ENCODE measurements around the gene TRABD2B. TPM values are rescaled to one million over a fixed set of nuclear protein-coding genes. Genes with fewer than 3 reads are reported as not detected.

Gene TRABD2B
- total RNA-seq, 3 donors from 2014 or later = not detected

DNA sequence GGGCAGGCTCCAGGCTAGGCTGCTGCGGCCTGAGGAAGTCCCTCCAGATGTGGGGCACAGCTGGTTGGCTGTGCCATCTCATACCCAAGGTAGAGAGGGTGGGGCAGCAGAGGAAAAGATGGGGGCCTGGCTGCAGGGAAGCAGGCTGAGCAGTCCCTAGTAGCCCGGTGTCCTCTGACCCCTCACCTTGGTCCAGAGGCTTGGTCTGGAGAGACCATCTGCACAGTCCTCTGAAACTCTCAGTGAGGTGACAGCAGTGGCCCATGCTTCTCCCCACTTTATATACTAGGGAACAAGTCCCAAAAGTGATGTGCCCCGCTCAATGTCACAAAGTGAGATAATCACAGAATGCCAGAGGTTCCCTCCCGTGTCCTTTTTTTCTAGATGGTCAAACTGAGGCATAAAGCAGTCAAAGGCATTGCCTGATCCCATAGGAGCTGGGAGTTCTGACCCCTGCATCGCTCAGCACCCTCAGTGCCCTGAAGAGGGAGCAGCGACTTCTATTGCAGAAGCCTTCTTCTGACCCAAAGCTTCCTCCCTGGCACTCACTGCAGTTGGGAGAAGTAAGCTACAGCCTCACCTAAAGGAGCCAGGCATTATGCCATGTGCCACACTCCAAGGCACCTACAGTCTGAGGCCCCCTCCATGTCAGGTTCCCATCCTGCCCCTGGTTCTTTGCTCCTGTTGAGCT, 45.5 kb downstream of the TRABD2B start:
- H3K36me3 Mint-ChIP-seq (ENCODE audit: insufficient read depth) = no peaks in the 10 kb centered on the region
- ATAC-seq (no peak), DNase-seq (no peak)
- peaks cover 13% of the 10 kb centered on the region for H3K27me3 Mint-ChIP-seq (ENCODE audit: low read depth)
- no peak overlapping the region for H3K4me3 Mint-ChIP-seq
- H3K4me1 Mint-ChIP-seq (ENCODE audit: low read depth) = no peaks in the 10 kb centered on the region
- H3K9me3 Mint-ChIP-seq = no peaks in the 10 kb centered on the region

DNA sequence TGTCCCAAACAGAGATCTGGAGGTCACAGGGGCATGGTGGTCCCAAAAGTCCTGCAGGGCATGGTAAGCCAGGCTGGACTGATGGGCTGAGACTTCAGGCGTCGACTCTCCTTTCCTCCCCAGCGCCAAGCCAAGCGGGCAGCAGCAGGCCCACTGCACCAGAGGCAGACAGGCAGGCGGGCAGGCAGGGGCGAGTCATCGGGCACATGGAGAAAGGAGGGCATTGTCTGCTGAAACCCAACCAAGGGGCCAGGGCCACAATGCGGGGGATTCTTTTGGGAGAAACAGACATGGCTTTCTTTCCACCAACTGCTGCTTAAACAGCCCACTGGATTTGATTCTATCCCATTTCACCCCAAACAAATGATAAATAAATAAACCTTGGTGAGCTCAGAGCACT, 46.2 kb downstream of the TRABD2B start:
- Mint-ChIP-seq H3K4me3 (no peak overlapping the region), H3K4me1 (ENCODE audit: low read depth) (no peaks in the 10 kb centered on the region), H3K27me3 (ENCODE audit: low read depth) (peaks cover 13% of the 10 kb centered on the region), H3K36me3 (ENCODE audit: insufficient read depth) (no peaks in the 10 kb centered on the region), H3K9me3 (no peaks in the 10 kb centered on the region)
- ATAC-seq (no peak), DNase-seq (no peak)

DNA sequence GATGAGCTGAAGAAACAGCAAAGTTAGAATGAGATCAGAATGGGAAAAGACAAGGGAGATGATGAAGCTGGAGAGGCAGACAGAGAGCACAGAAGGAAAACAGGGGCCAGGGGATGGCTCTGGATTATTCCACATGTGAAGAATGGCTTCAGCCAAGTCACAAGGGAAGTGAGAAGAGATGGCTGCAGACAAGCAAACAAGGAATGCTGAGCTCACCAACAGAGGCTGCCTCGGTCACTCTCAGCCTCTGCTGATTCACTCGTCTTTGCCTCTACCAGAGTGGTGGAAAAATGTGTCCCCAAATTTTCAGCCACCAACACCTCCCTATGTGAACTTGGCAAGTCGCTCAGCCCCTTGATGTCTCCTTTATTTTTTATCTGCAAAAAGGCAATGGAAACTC, 46.7 kb downstream of the TRABD2B start:
- Mint-ChIP-seq H3K4me1 (ENCODE audit: low read depth) (no peaks in the 10 kb centered on the region), H3K4me3 (no peak overlapping the region), H3K36me3 (ENCODE audit: insufficient read depth) (no peaks in the 10 kb centered on the region), H3K27me3 (ENCODE audit: low read depth) (peaks cover 13% of the 10 kb centered on the region), H3K9me3 (no peaks in the 10 kb centered on the region)
- no peak for DNase-seq
- ATAC-seq = no peak

GRCh38 chr1:47948126-47948525, 49.1 kb downstream of the TRABD2B start:
- no peaks in the 10 kb centered on the region for H3K9me3 Mint-ChIP-seq

GRCh38 chr1:47947531-47947930, 49.7 kb downstream of the TRABD2B start:
- DNase-seq (no peak), ATAC-seq (no peak)
- Mint-ChIP-seq H3K9me3 (no peaks in the 10 kb centered on the region), H3K4me3 (no peak overlapping the region), H3K4me1 (ENCODE audit: low read depth) (no peaks in the 10 kb centered on the region), H3K27me3 (ENCODE audit: low read depth) (no peaks in the 10 kb centered on the region), H3K36me3 (ENCODE audit: insufficient read depth) (no peaks in the 10 kb centered on the region)

More at GRCh38 chr1:47948126-47948525, 49.1 kb downstream of the TRABD2B start:
- Mint-ChIP-seq H3K4me1 (ENCODE audit: low read depth) (no peaks in the 10 kb centered on the region), H3K4me3 (no peak overlapping the region), H3K27me3 (ENCODE audit: low read depth) (no peaks in the 10 kb centered on the region), H3K36me3 (ENCODE audit: insufficient read depth) (no peaks in the 10 kb centered on the region)
- DNase-seq = no peak
- ATAC-seq = no peak

- Mint-ChIP-seq H3K27me3 (ENCODE audit: low read depth) (peaks cover 5% of the 10 kb centered on the region), H3K4me1 (ENCODE audit: low read depth) (no peaks in the 10 kb centered on the region), H3K4me3 (no peak overlapping the region), H3K9me3 (no peaks in the 10 kb centered on the region), H3K36me3 (ENCODE audit: insufficient read depth) (no peaks in the 10 kb centered on the region)
- no peak for ATAC-seq
- DNase-seq = no peak
Measured at GRCh38 chr1:47944561-47944960, 52.6 kb downstream of the TRABD2B start.

- Mint-ChIP-seq H3K4me3 (no peak overlapping the region), H3K27me3 (ENCODE audit: low read depth) (peaks cover 5% of the 10 kb centered on the region), H3K36me3 (ENCODE audit: insufficient read depth) (no peaks in the 10 kb centered on the region), H3K4me1 (ENCODE audit: low read depth) (no peaks in the 10 kb centered on the region), H3K9me3 (no peaks in the 10 kb centered on the region)
- DNase-seq = no peak
- ATAC-seq = no peak
Measured at GRCh38 chr1:47942240-47942629, 55.0 kb downstream of the TRABD2B start.

DNA sequence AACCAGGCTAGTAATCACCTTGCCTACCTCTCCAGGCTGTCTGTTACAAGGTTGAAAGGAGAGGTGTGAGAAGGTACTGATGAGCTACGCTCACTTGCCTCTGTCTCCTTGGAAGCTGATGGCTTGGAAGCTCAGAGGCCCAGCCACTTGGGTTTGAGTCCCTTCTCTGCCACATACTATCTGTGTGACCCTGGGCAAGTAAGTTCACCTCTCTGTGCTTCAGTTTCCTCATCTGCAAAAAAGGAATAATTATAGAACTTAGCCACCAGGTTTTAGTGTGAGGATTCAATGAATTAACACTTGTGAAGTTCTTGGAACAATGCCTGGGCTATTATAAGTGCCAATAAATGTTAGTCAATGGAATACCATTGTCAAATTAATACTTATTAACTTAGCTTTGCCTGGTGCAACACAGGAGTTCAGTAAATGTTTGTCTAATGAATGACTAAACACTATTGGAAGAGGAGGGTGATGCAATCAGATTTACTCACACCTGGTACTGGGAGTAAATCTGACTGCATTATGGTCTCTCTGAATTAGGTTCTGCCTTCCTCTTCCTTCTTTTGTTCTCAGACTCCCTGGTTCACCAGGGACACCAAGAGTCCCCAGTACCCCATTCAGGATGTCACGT, 55.5 kb downstream of the TRABD2B start:
- Mint-ChIP-seq H3K9me3 (no peaks in the 10 kb centered on the region), H3K4me3 (no peak overlapping the region), H3K36me3 (ENCODE audit: insufficient read depth) (no peaks in the 10 kb centered on the region), H3K27me3 (ENCODE audit: low read depth) (peaks cover 5% of the 10 kb centered on the region), H3K4me1 (ENCODE audit: low read depth) (no peaks in the 10 kb centered on the region)
- no peak for DNase-seq
- no peak for ATAC-seq

- Mint-ChIP-seq H3K27me3 (ENCODE audit: low read depth) (peaks cover 5% of the 10 kb centered on the region), H3K4me1 (ENCODE audit: low read depth) (no peaks in the 10 kb centered on the region), H3K9me3 (no peaks in the 10 kb centered on the region), H3K4me3 (no peak overlapping the region), H3K36me3 (ENCODE audit: insufficient read depth) (no peaks in the 10 kb centered on the region)
- ATAC-seq (no peak), DNase-seq (no peak)
Measured at GRCh38 chr1:47940779-47941178, 56.4 kb downstream of the TRABD2B start.

- Mint-ChIP-seq H3K4me1 (ENCODE audit: low read depth) (no peaks in the 10 kb centered on the region), H3K36me3 (ENCODE audit: insufficient read depth) (no peaks in the 10 kb centered on the region), H3K4me3 (no peak overlapping the region), H3K27me3 (ENCODE audit: low read depth) (peaks cover 5% of the 10 kb centered on the region), H3K9me3 (no peaks in the 10 kb centered on the region)
- no peak for DNase-seq
- no peak for ATAC-seq
Measured at GRCh38 chr1:47940326-47940725, 56.9 kb downstream of the TRABD2B start.

GRCh38 chr1:47938520-47938919, 58.7 kb downstream of the TRABD2B start:
- Mint-ChIP-seq H3K27me3 (ENCODE audit: low read depth) (peaks cover 6% of the 10 kb centered on the region), H3K36me3 (ENCODE audit: insufficient read depth) (no peaks in the 10 kb centered on the region), H3K4me1 (ENCODE audit: low read depth) (no peaks in the 10 kb centered on the region), H3K4me3 (no peak overlapping the region), H3K9me3 (no peaks in the 10 kb centered on the region)
- no peak for DNase-seq
- no peak for ATAC-seq

GRCh38 chr1:47937586-47938254, 59.5 kb downstream of the TRABD2B start:
- DNase-seq = no peak
- H3K27me3 Mint-ChIP-seq (ENCODE audit: low read depth) = peaks cover 7% of the 10 kb centered on the region
- H3K9me3 Mint-ChIP-seq = no peaks in the 10 kb centered on the region
- H3K4me3 Mint-ChIP-seq = no peak overlapping the region
- no peaks in the 10 kb centered on the region for H3K4me1 Mint-ChIP-seq (ENCODE audit: low read depth)
- no peak for ATAC-seq
- no peaks in the 10 kb centered on the region for H3K36me3 Mint-ChIP-seq (ENCODE audit: insufficient read depth)

- Mint-ChIP-seq H3K36me3 (ENCODE audit: insufficient read depth) (no peaks in the 10 kb centered on the region), H3K27me3 (ENCODE audit: low read depth) (peaks cover 11% of the 10 kb centered on the region), H3K9me3 (no peaks in the 10 kb centered on the region), H3K4me1 (ENCODE audit: low read depth) (no peaks in the 10 kb centered on the region), H3K4me3 (no peak overlapping the region)
- ATAC-seq (no peak), DNase-seq (no peak)
Measured at GRCh38 chr1:47936916-47937551, 60.2 kb downstream of the TRABD2B start.

GRCh38 chr1:47935856-47936255, 61.3 kb downstream of the TRABD2B start:
- no peak for ATAC-seq
- no peaks in the 10 kb centered on the region for H3K4me1 Mint-ChIP-seq (ENCODE audit: low read depth)
- no peaks in the 10 kb centered on the region for H3K36me3 Mint-ChIP-seq (ENCODE audit: insufficient read depth)
- H3K4me3 Mint-ChIP-seq = no peak overlapping the region
- peaks cover 6% of the 10 kb centered on the region for H3K27me3 Mint-ChIP-seq (ENCODE audit: low read depth)
- no peaks in the 10 kb centered on the region for H3K9me3 Mint-ChIP-seq
- no peak for DNase-seq
